Measurements from ENCODE around the gene ATG7. TPM values are rescaled to one million over a fixed set of nuclear protein-coding genes. Genes with fewer than 3 reads are reported as not detected.
A peak's percentile ranks its signal among the peaks of the same experiment; 100 is the strongest.

Gene ATG7
- total and polyA plus RNA-seq, 2 donors from 2014 or later: 15.3 to 54.9 TPM

DNA sequence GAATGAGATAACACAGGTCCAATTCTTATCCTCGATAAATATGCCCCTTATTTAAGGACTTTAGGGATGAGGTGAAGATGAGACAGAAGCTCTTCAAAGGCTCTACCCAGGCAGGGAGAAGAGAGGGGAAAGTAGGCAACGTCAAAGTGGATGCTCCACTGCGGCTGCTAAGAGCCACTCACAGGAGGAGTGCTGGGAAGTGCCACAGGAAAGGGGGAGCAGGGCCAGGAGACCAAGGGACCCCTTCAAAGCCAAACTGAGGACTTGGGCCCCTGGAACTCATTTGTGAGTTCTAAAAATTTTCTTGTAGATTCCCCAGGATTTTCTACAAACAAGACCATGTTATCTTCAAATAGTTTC is 47.3 kb upstream of the ATG7 start:
- no peaks in the 10 kb centered on the region for H3K36me3 ChIP-seq (ENCODE audit: control insufficient read depth in 2 of 3, insufficient read depth in 3 of 3, low read length in 3 of 3)
- no peak for FAIRE-seq
- DNase-seq: no peak
- H3K27ac ChIP-seq (ENCODE audit: low read depth in 2 of 2, low read length in 2 of 2): peak overlapping the region in 1 of 2 donors; percentile 45
- TF ChIP-seq, protein P1, sequence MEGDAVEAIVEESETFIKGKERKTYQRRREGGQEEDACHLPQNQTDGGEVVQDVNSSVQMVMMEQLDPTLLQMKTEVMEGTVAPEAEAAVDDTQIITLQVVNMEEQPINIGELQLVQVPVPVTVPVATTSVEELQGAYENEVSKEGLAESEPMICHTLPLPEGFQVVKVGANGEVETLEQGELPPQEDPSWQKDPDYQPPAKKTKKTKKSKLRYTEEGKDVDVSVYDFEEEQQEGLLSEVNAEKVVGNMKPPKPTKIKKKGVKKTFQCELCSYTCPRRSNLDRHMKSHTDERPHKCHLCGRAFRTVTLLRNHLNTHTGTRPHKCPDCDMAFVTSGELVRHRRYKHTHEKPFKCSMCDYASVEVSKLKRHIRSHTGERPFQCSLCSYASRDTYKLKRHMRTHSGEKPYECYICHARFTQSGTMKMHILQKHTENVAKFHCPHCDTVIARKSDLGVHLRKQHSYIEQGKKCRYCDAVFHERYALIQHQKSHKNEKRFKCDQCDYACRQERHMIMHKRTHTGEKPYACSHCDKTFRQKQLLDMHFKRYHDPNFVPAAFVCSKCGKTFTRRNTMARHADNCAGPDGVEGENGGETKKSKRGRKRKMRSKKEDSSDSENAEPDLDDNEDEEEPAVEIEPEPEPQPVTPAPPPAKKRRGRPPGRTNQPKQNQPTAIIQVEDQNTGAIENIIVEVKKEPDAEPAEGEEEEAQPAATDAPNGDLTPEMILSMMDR (IDR thresholded peaks at IDR 0.05; ENCODE audit: borderline replicate concordance, extremely low read depth, insufficient read depth): no peak
- intact Hi-C loops (cut with DNase I): no loop called here
- no peaks in the 10 kb centered on the region for H3K27me3 ChIP-seq (ENCODE audit: control insufficient read depth, insufficient read depth, low read length)
- H3K4me1 ChIP-seq (ENCODE audit: control insufficient read depth in 2 of 3, insufficient read depth in 2 of 3, low read depth in 1 of 3, low read length in 3 of 3): no peaks in the 10 kb centered on the region
- H3K4me3 ChIP-seq (ENCODE audit: low read length in 3 of 3): no peak overlapping the region
- H3K9me3 ChIP-seq (ENCODE audit: control insufficient read depth in 2 of 3, insufficient read depth in 1 of 3, low read length in 3 of 3): no peaks in the 10 kb centered on the region
- H3K9ac ChIP-seq (ENCODE audit: low read length in 3 of 3): no peak overlapping the region

DNA sequence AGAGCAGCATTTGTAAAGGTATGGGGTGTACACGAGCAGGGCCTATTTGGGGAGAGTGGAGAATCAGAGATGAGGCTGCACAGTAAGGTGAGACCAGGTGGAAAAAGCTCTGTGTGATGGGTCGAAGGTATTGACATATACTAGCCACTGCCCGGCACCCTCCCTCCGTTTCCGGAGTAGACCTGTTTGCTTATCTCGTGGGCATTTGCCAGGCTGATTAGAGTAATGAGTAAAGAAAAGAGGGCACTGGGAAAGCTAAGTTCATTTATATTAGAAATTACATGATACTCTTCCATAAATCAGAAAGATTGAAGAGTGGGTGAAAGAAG is 46.2 kb upstream of the ATG7 start:
- H3K27ac ChIP-seq (ENCODE audit: low read depth in 2 of 2, low read length in 2 of 2): peak overlapping the region in 1 of 2 donors; percentile 26
- no peak overlapping the region for H3K9ac ChIP-seq (ENCODE audit: low read length in 3 of 3)
- FAIRE-seq (no peak), DNase-seq (peak in 1 of 5 donors; percentile 28)
- TF ChIP-seq, protein P1 (IDR thresholded peaks at IDR 0.05; ENCODE audit: borderline replicate concordance, extremely low read depth, insufficient read depth): no peak
- H3K4me3 ChIP-seq (ENCODE audit: low read length in 3 of 3): no peak overlapping the region
- no peaks in the 10 kb centered on the region for H3K36me3 ChIP-seq (ENCODE audit: control insufficient read depth in 2 of 3, insufficient read depth in 3 of 3, low read length in 3 of 3)
- no peaks in the 10 kb centered on the region for H3K4me1 ChIP-seq (ENCODE audit: control insufficient read depth in 2 of 3, insufficient read depth in 2 of 3, low read depth in 1 of 3, low read length in 3 of 3)
- intact Hi-C loops (cut with DNase I): no loop called here
- H3K9me3 ChIP-seq (ENCODE audit: control insufficient read depth in 2 of 3, insufficient read depth in 1 of 3, low read length in 3 of 3): no peaks in the 10 kb centered on the region
- no peaks in the 10 kb centered on the region for H3K27me3 ChIP-seq (ENCODE audit: control insufficient read depth, insufficient read depth, low read length)

DNA sequence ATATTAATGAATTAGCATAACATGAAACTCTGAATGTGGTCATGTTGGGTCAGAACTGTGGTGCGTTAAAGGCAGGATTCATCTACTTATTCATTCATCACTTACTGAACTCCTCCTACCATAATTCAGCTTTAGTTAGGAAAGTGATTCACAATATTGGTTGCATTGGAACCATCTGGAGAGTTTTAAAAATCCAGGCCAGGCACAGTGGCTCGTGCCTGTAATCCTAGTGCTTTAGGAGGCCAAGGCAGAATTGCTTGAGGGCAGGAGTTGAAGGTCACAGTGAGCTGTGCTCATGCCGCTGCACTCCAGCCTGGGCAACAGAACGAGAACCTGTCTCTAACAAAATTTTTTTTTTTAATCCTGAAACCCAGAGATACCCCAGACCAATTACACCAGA is 44.2 kb upstream of the ATG7 start:
- H3K36me3 ChIP-seq (ENCODE audit: control insufficient read depth in 2 of 3, insufficient read depth in 3 of 3, low read length in 3 of 3): no peaks in the 10 kb centered on the region
- TF ChIP-seq, protein P1 (IDR thresholded peaks at IDR 0.05; ENCODE audit: borderline replicate concordance, extremely low read depth, insufficient read depth): no peak
- H3K4me3 ChIP-seq (ENCODE audit: low read length in 3 of 3): no peak overlapping the region
- H3K27ac ChIP-seq (ENCODE audit: low read depth in 2 of 2, low read length in 2 of 2): no peak overlapping the region
- intact Hi-C loops (cut with DNase I): no loop called here
- H3K27me3 ChIP-seq (ENCODE audit: control insufficient read depth, insufficient read depth, low read length): no peaks in the 10 kb centered on the region
- no peak overlapping the region for H3K9ac ChIP-seq (ENCODE audit: low read length in 3 of 3)
- H3K9me3 ChIP-seq (ENCODE audit: control insufficient read depth in 2 of 3, insufficient read depth in 1 of 3, low read length in 3 of 3): no peaks in the 10 kb centered on the region
- FAIRE-seq: no peak
- no peaks in the 10 kb centered on the region for H3K4me1 ChIP-seq (ENCODE audit: control insufficient read depth in 2 of 3, insufficient read depth in 2 of 3, low read depth in 1 of 3, low read length in 3 of 3)
- no peak for DNase-seq

DNA sequence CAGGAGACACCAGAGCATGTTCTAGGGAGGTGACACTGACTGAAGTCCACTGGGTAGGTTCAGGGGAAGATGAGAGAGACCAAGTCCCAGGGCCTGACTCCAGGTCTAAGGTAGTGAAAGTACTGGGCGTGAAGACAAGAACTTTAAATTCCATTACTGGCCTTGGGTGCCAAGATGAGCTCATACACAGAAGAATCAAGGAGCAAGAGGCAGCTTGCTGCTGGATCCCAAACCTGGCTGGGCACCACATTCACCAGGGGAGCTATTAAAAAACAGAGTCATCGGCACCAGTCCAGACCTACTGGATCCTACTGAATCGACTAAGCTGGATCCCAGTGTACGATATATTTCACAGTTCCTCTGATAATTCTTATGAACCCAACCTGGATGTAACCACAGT is 42.1 kb upstream of the ATG7 start:
- TF ChIP-seq, protein P1 (IDR thresholded peaks at IDR 0.05; ENCODE audit: borderline replicate concordance, extremely low read depth, insufficient read depth): no peak
- no peak for FAIRE-seq
- no peaks in the 10 kb centered on the region for H3K9me3 ChIP-seq (ENCODE audit: control insufficient read depth in 2 of 3, insufficient read depth in 1 of 3, low read length in 3 of 3)
- H3K9ac ChIP-seq (ENCODE audit: low read length in 3 of 3): no peak overlapping the region
- no peak overlapping the region for H3K4me3 ChIP-seq (ENCODE audit: low read length in 3 of 3)
- no peak for DNase-seq
- no peaks in the 10 kb centered on the region for H3K36me3 ChIP-seq (ENCODE audit: control insufficient read depth in 2 of 3, insufficient read depth in 3 of 3, low read length in 3 of 3)
- no peaks in the 10 kb centered on the region for H3K27me3 ChIP-seq (ENCODE audit: control insufficient read depth, insufficient read depth, low read length)
- intact Hi-C loops (cut with DNase I): no loop called here
- H3K27ac ChIP-seq (ENCODE audit: low read depth in 2 of 2, low read length in 2 of 2): no peak overlapping the region
- no peaks in the 10 kb centered on the region for H3K4me1 ChIP-seq (ENCODE audit: control insufficient read depth in 2 of 3, insufficient read depth in 2 of 3, low read depth in 1 of 3, low read length in 3 of 3)

All from kidney (tissue), 14 donors.